Measurements from ENCODE around the gene MRPS15. TPM values are rescaled to one million over a fixed set of nuclear protein-coding genes. Genes with fewer than 3 reads are reported as not detected.
A peak's percentile ranks its signal among the peaks of the same experiment; 100 is the strongest.
"Not testable (repeated sequence)": the region's sequence is repeated elsewhere in the genome, so short reads cannot be mapped to it uniquely, and the experiment has no call there.

MRPS15 gene
- 68.1 and 99.0 TPM in 2 replicates for total RNA-seq (2014; rRNA removed; shearing (Covaris generic))

DNA sequence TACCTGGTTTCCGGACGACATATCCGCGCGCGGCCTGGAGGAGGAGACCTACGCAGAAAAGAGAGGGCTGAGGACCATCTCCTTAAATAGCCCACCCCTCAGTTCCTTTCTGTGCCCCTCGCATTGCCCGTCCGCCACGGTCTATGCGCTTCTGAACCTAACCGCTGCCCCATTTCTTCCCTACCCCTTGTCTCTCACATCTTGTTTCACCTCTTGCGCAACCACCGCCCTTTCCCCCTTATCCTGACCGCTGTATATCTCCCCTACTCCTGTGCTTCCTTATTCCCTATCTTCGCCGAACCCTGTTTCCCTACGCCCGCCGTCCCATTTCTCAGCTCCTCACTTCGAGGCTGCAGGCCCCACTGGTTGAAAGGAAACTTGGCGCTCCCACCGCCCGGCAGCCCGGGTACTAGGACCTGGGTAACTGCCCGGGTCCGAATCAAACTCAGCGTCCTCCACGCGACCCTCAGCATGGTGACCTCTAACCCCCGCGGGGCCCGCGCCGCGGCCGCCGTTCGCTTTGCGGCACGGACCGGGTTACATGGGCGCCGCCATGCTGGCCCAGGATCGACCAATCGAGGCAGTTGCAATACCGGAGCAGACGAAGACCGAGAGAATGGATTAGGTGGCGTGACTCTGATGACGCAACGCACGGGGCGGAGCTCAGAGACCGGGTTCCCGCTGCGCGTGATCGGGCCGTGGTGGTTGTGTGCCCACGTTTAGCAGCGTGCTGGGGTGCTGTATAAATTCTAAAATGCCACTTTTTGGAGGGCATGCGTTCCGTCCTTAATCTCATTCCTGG, at the start of gene MRPS15:
TSS of gene MRPS15 (minus strand) at position 582 of the 802 bp plus-strand sequence. CDS start at position 473, 109 bp downstream.
- DNase-seq (ENCODE audit: low spot score): peak; percentile 86

DNA sequence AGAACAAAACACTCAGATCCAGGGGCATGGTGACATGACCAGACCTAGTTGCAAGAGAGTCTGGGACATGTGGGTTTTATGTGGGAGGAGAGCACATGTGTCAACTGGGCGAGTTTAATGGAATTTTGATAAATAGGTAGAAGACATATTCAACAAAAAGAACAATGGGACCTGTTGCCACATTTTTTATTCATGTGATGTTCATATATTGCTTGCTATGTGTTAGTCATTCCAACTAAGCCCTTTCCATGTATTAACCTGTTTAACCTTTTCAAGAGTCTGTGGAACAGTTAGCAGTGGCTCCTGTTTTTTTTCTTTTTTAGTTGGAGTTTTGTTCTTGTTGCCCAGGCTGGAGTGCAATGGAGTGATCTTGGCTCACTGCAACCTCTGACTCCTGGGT, 48.7 kb upstream of the MRPS15 start:
- DNase-seq (ENCODE audit: low spot score): no peak

DNA sequence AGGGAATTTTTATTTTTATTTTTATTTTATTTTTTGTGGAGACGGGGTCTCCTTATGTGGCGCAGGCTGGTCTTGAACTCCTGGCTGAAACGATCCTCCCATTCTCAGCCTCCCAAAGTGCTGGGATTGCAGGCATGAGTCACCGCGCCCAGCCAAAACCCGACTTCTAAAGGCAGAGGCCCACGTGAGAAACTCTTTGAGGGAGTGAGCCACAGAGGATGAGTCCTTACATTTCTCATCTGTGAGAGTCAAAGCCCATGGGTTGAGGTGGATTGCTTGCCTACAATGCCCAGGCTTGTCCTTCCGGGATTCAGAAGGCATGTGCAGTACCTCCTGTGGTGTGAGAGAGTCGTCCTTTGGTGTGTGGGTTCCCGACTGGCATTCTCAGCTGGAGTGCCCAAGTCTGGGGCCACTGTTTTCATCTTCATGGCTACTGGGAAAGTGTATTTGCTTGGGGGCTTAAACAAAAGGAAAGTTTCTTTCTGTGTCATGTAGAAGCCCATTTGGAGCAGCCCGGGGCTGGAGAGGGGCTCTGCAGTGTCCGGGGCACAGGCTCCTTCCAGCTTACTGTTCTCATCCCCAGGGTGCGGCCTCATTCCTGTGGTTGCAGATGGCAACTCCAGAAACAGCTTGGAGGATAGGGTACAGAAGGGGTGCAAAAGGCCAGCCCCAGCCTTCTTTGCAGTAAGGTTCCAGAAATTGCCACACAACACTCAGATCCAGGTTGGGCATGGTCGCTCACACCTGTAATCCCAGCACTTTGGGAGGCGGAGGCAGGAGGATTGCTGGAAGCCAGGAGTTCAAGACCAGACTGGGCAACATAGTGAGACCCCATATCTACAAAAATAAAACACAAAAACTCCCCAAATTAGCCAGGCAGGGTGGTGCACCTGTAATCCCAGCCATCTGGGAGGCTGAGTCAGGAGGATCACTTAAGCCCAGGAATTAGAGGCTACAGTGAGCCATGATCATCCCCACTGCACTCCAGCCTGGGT, 47.9 kb upstream of the MRPS15 start:
- DNase-seq (ENCODE audit: low spot score): peak; percentile 49

DNA sequence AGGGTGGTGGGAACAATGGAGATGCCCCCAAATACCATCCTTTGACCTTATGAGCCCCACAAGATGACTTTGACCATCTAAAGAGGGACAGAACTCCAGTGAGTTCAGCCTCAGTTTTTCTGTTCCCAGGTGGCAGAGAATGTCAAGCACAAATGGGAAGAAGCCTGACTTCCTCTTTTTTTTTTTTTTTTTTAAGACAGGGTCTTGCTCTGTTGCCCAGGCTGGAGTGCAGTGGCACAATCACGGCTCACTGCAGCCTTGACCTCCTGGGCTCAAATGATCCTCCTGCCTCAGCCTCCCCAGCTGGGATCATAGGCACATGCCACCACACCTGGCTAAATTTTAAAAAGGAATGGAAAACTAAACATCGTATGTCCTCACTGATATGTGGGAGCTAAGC, 47.0 kb upstream of the MRPS15 start:
- DNase-seq (ENCODE audit: low spot score): not testable (repeated sequence)

DNA sequence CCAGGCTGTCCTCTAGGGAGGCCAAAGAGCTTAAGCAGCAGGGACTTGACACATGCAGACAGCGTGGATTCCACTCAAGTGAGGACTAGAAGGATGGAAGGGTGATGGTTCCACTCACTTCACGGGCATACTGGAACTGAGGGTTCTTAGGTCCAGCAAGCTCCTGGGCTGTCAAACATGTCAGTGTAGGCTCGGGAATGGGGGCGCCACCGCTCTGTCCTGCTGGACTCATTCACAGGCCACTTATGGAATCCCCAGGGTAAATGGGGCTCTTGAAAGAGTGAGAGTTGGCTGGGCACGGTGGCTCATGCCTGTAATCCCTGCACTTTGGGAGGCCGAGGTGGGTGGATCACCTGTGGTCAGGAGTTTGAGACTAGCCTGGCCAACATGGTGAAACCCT, 46.2 kb upstream of the MRPS15 start:
- DNase-seq (ENCODE audit: low spot score): no peak

- DNase-seq (ENCODE audit: low spot score): no peak
Measured at GRCh38 chr1:36508257-36508656, 44.1 kb upstream of the MRPS15 start.

DNA sequence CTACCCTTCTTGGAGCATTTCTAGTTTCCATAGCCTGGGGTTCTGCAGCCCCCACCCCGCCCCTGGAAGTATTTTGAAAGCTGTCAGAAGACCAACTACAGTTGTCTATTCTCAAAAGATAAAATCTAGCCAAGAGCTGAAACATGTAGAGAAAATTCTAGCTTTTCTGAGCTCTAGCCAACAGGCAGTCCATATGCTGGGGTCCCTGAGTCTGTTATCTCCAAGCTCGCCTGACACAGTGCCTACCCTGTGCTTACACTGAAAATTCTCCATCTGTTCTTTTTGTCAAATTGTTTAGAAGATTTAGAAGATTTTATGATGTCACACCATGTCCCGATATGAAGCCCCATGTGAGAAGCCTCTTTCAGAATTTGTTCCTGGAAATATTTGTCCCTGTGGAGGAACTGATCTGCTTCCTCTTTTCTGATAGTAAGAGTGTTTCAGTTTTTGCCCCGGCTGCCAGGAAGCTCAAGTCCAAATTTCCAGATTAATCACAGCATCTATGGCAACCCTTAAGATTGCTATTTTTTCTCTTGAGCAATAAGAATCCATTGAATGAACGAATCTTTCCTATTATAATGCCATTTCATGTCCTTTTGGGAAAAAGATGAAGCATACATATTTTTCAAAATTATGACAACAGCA, 42.2 kb upstream of the MRPS15 start:
- DNase-seq (ENCODE audit: low spot score): no peak

DNA sequence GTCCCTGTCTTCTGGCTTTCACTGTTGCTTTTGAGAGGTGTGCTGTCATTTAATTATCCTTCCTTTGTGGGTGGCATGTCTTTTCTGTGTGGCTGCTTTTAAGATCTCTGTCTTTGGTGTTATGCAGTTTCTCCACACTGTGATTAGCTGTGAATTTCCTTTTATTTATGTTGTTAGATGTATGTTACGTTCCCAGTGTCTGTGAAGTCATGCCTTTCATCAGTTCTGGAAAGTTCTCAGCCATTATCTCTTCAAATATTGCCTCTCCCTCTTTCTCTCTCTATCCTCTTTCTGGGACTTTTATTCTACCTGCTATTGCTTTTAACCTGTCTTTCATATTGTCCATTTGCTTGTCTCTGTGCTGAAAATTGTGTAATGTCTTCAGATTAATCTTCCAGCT, 39.5 kb upstream of the MRPS15 start:
- no peak for DNase-seq (ENCODE audit: low spot score)

GRCh38 chr1:36503159-36503558, 39.0 kb upstream of the MRPS15 start:
- no peak for DNase-seq (ENCODE audit: low spot score)

DNA sequence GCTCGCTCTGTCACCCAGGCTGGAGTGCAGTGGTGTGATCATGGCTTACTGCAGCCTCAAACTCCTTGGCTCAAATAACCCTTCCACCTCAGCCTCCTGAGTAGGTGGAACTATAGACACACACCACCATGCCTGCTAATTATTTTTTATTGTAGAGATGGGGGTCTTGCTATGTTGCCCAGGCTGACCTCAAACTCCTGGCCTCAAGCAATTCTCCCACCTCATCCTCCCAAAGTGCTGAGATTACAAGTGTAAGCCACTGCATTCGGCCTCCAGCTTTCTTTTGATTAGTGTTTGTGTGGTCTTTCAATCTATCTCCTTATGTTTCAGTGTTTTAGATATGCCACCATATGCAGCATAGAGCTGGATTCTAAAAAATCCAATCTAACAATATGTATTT, 38.4 kb upstream of the MRPS15 start:
- no peak for DNase-seq (ENCODE audit: low spot score)

GRCh38 chr1:36501911-36502310, 37.7 kb upstream of the MRPS15 start:
- not testable (repeated sequence) for DNase-seq (ENCODE audit: low spot score)

GRCh38 chr1:36497207-36497606, 33.0 kb upstream of the MRPS15 start:
- no peak for DNase-seq (ENCODE audit: low spot score)

DNA sequence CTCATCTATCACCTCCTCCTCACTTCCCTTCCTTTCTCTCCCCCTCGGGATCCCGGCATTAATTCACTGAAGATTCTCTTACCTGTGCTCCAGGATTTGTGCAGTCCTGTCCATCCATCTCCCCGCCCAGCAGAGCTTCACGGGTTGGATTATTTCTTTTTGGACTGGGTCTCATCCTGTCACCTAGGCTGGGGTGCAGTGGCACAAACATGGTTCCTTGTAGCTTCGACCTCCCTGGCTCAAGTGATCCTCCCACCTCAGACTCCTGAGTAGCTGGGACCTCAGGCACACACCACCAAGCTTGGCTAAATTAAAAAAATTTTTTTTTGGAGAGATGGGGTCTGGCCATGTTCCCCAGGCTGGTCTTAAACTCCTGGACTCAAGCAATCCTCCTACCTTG, 30.8 kb upstream of the MRPS15 start:
- no peak for DNase-seq (ENCODE audit: low spot score)

GRCh38 chr1:36493524-36493923, 29.3 kb upstream of the MRPS15 start:
- no peak for DNase-seq (ENCODE audit: low spot score)

- DNase-seq (ENCODE audit: low spot score): no peak
Measured at GRCh38 chr1:36492491-36492890, 28.3 kb upstream of the MRPS15 start.

GRCh38 chr1:36489258-36490051, 25.3 kb upstream of the MRPS15 start:
- DNase-seq (ENCODE audit: low spot score): not testable (repeated sequence)

GRCh38 chr1:36487906-36488305, 23.7 kb upstream of the MRPS15 start:
- no peak for DNase-seq (ENCODE audit: low spot score)

DNA sequence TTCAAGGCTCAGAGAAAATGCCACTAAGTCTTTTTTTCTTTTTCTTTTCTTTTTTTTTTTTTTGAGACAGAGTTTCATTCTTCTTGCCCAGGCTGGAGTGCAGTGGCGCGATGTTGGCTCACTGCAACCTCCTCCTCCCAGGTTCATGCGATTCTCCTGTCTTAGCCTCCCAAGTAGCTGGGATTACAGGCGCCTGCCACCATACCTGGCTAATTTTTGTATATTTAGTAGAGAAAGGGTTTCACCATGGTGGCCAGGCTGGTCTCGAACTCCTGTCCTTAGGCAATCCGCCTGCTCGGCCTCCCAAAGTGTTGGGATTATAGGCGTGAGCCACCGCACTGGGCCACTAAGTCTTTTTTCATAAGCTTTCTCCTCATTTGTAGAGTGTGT, 23.1 kb upstream of the MRPS15 start:
- not testable (repeated sequence) for DNase-seq (ENCODE audit: low spot score)

GRCh38 chr1:36486439-36487335, 22.5 kb upstream of the MRPS15 start:
- DNase-seq (ENCODE audit: low spot score): no peak

DNA sequence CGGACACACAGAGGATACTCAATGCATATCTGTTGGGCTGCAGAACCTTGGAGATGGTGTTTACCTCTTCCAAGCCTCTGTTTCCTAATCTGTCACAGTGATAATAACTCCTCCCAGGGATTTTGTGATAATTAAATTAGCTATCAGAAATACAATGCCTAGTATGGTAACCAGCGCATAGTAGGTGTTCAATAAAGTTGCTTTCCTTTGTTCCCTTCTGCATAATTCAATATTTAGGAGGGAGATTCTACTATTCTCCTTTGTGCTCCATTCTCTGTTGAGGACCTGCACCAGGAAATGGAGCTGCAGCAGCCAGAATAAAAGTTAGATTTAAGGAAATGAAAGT, 21.9 kb upstream of the MRPS15 start:
- DNase-seq (ENCODE audit: low spot score): no peak
